GM11168 (cell line): Measurements from ENCODE around the gene FAM47C.
"Not testable (repeated sequence)": the region's sequence is repeated elsewhere in the genome, so short reads cannot be mapped to it uniquely, and the experiment has no call there.

Experiments
- in situ Hi-C: fragments of 300-500 bp; cut with MboI; formaldehyde crosslinking; loops from one replicate; pipeline ENCODE4 v1.12.0; 2022; ENCODE audit warnings: low sequenced_read_pairs; ENCODE audit not compliant: unreplicated experiment

The FAM47C gene

DNA sequence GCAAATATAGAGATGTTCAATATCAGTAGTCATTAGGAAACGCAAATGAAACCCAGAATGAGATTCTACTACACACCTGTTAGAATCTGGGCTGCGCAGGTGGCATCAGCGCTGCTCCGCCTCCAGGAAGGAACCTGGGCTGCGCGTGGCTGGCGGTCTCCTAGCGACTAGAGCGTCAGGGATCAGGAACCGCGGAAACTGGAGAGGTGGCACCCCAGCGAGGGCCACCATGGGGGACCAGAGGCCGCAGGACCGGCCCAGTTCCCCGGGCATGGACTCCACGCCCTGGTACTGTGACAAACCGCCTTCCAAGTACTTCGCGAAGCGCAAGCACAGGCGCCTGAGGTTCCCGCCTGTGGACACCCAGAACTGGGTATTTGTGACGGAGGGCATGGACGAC is at the start of gene FAM47C:
Gene FAM47C, plus strand, starts transcription at position 185 of the 400 bp plus-strand sequence. Its CDS starts 45 bp downstream, at position 230.
- in situ Hi-C loops = not testable (repeated sequence)

DNA sequence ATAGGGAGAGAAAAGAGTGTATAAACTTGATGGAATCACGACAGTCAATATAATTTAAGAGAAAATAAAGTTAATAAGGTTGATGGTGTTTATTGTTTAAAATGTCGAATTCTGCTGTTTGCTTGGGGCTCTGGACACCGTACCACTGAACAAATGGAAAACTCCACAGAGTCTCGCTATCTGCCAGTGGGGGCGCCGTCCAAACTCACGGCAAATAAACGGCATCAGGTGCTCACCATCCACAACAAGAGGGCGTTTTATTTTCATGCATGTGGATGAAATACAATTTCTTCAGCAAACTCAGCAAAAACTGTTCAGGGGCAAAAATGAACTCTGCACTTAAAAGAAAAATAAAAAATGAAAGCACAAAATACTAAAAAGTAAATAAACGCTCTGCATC is 46.6 kb upstream of the FAM47C start:
- in situ Hi-C loops = no loop called here

DNA sequence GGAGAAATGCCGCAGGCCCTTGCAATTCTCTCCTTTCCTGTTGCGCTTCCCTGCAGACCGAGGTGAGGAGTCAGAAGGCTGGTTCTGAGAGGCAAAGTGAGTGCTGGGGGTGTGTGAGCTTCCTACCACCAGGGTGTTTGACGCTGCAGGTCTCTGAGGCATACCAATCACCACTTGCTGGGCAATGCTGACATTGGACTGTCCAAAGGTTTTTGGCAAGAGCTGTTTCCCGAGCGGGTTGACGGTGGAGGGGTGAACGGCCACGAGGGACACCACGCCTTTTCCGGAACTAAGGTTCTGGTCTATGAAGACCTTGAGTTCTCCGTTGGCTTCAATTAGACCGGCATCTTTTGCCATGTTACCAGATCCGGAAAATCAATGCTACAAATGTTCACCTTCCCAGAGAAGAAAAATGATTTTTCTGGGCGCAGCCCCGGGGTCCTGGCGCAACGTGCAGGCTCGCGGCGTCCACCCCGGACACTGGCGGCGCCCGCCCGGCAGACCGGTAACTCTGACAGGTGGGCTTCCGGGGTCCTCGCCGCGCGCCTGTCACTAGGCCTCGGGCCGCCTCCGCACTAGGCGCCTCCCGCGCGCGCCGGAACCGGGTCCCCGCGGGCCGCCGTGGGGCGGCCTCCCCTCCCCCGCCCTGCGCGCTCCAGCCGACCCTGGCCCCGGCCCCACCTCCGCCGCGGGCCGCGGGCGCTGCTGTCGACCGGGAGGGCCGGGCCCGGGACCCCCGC is 44.9 kb upstream of the FAM47C start:
- in situ Hi-C loops = no loop called here

DNA sequence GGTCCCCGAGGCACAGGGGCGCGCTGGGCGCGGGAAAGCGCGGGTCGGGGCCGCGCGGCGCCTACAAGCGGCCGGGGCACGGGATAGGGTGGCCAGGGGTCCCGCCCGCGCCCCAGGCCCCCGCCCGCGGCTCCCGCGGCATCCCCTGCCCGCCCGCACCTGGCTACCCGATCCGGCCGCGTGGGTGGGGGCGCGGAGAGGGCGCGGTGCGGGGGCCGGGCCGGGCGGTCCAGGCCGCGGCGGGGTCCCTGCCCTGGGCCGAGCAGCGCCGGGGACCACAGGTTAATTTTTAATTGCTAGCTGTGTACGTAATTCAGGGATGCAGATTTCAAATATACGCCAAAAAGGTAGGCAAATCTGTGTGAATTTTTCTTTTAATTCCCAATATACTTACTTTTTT is 44.3 kb upstream of the FAM47C start:
- in situ Hi-C loops = no loop called here

DNA sequence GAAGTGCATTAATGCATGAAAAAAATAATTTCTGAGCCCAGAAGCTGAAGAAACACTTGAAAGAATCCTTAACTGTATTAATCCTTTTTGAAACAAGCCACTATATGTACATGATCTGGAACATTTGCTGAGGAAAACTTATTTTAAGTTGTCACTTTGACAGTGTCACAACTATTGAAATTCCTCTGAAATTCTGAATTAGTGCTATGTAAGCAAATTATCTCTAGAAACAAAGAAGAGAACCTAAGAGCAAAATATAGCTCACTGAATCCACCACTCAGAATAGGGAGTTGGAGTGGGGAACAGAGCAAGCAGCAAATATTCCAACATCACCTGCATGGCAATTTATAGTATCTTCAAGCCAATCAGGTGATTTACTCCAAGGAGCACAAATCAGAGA is 34.6 kb upstream of the FAM47C start:
- in situ Hi-C loops = no loop called here

DNA sequence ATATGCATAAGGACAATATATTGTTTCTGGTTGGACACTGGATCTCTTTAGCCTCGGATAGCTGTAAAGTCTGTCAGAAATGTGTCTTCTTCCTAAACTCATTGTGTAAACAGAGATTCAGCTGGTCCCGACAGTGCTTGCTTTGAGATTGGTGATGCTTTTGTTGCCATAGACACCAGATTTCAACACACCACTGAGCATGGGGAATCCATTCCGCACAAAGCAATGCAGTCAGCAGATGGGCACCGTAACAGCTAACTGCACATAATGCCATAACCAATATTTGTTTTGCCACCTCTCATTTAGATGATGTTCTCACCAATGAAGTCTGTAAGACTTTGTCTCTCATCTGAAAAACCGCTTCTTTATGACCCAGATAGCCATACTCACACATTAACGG is 33.3 kb upstream of the FAM47C start:
- in situ Hi-C loops = no loop called here

DNA sequence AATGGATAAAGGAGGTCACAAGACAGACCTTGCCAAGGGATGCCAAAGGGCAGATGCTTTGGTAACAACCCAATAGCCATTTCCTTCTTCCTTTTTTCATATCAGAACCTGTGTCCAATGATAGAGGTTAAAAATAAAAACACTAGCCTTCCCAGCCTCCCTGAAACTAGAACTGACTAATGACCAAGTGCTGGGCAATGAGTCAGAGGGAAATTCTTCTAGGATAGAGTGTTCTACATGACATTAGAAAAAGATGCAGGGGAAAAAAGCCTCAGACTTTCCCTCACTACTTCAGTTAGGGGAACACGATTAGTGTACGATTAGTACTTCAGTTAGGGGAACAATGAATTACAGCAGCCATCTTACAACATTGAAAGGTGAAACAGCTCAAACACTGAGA is 29.3 kb upstream of the FAM47C start:
- in situ Hi-C loops = no loop called here

DNA sequence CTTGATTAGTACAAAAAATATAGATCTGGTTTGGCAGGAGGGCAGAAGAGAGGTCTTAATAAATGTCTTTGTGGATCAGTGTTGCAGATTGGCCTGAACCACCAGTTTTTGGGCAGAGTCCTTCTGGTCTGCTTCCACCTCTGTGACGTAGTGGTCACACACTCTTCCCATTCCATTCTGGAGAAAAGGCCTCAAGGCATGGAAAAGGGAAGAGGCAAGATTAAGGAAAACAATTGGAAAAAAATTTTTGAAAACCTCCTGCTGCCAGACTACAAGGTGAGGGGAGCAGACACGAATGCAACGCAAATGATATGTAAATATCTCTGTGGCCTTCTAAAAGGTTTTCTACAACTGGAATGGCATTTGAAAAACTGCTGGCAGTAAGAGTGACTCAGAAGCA is 24.3 kb upstream of the FAM47C start:
- in situ Hi-C loops = no loop called here

DNA sequence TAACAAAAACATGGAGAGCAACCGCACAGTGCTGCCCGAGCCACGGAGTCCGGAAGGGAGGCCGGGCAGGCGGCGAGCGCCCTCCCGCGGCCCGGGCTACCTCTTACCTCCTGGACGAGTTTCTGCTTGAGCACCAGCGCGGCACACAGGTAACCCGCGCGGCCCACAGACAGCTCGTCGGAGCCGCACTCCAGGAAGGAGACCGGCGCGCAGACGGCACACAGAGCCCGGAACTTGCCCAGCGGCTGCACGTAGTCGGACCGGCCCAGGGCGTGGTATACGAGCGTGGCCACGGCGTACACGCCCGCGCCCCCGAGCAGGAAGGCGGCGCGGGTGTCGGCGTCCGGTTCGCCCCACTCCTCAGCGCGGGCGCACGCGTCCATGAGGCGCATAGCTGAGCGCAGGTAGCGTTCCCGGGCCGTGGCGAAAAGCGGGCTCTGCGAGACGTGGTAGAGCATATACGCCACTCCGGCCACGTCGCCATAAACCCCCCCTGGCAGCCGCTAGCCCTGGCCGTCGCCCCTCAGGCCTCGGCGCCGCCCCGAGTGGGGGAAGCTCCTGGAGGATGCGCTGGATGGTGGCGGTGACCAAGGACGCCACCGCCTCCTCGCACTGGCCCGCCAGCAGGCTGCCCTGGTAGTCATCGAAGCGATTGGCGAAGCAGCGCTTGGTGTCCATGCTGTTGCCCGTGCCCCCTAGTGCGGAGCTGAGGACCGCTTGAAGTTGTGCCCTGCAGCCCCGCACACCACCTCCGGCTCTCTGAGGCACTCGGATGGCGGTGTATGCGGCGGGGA is 22.6 kb upstream of the FAM47C start:
- in situ Hi-C loops = not testable (repeated sequence)

DNA sequence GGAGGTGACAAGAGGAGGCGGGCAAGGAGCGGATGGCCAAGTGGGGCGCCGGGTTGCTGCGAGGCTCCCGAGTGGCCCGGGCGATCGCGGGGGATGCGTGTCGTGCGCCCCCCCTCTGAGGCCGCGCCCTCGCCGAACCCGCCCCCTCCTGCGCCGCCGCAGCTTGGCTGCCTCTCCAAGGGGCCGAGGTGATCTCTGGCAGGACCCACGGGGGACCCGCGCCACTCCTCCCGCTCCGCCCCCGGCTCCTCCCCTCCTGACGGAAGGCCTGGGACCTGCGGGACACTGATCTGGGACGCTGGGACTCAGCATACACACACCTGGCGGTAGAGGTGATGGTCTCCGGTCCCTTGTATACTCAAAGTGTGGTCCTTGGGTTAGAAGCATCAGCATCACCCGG is 21.9 kb upstream of the FAM47C start:
- in situ Hi-C loops = no loop called here

DNA sequence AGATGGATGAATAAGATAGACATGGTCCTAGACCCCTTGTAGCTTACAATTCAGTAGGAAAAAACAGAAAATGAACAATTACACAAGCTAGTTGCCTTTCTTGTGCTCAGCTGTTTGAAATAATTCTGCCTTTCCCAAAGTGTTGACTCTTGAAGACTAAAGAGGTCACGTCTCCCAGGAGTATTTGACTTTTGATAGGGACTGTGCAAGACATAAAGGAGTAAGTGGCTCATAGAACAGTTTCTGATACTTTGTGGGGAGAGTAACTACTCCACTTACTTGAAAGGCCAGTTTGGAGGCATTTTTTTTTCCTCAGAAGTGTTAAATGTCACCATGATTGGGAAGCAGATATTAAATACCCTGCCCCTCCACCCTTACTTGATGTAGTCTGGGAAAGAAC is 21.0 kb upstream of the FAM47C start:
- in situ Hi-C loops = not testable (repeated sequence)

DNA sequence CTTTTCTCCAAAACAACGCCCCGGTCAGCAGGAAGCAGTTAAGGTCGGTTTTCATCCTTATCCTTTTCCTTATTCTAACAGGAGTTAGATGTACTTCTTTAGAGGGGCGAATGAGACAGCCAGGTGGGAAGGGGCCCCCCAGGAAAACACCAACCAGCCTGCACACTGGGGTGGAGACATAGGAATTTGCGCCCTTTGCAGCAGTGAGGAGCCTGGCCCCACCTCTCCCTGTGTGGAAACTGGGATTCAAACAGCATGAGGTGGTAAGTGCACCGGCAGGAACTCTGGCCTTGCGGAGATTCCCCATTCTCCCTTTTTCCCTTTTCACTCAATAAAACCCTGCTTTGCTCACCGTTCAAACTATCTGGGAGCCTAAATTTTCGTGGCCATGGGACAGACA is 8.0 kb upstream of the FAM47C start:
- in situ Hi-C loops = no loop called here

DNA sequence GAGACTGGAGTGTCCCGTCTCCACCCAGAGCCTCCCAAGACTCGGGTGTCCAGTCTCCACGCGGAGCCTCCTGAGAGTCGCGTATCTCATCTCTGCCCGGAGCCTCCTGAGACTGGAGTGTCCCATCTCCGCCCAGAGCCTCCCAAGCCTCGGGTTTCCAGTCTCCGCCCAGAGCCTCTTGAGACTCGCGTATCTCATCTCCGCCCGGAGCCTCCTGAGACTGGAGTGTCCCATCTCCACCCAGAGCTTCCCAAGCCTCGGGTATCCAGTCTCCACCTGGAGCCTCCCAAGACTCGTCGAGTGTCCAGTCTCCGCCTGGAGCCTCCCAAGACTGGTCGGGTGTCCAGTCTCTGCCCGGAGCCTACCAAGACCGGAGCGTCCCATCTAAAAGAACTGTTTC is 2.3 kb downstream of the FAM47C start:
- in situ Hi-C loops = no loop called here

DNA sequence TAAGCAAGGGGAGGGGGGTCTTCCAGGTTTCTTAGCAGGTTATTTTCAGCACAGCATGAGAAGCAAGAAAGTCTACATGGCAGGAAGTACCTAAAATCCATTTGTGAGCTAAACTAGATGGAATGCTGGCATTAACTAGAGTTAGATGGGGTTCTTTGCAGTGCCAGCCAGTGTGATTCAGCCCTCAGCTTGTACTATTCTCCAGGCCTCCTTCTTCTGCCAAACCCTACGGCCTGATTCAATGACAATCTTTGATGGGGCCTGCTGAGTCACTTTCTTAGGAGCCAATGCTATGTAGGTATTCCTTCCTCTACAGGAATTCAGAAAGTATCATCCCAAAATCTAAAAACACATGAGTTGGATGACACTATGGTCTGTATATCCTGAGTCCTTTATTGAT is 26.1 kb downstream of the FAM47C start:
- in situ Hi-C loops = loop anchor here (10.0 kb wide), 1 partner anchor 491 kb away; no protein-coding TSS in a partner anchor

DNA sequence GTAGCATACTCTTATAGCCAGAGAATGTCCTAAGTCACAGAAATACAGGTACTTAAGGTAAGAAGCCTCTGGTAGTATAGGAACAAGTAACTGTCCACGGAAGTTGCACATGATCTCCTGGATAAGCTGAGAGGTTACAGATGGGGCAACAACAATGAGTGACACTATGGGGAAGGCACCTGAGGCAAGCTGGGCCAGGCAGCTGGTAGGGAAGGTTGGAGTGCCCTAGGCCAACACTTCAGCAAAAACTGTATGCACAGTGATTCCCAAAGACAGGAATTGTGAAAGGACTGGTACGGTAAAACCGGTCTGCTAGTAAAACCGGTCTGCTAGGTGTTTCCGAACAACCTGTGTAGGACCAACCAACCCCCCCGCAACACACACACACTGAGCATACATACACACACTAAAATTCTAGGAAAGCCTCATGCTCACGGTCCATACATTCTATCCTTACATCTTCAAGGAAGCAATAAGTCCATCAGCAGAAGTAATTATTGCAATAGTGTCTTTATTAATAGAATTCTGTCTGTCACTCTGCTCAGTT is 28.6 kb downstream of the FAM47C start:
- in situ Hi-C loops = loop anchor here (10.0 kb wide), 1 partner anchor 488 kb away; no protein-coding TSS in a partner anchor

DNA sequence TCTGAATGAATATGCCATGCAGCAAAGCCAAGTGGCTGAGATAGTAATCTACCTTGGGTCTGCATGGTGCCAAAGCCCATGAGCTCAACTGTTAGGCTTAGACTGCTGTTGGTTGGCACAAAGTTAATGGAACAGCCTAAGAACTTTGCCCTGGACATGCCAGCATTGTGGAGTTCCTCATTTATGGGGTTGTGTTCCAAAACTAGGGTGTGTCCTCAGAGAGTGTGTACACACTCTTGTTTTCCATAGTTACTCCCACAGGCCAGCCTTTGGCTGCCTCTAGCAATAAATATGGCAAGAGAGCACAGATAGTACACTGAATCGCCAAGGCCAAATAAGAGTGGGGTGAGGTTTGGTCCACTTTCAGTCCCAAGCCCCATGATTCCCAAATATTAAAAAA is 30.6 kb downstream of the FAM47C start:
- in situ Hi-C loops = loop anchor here (10.0 kb wide), 1 partner anchor 486 kb away; no protein-coding TSS in a partner anchor

DNA sequence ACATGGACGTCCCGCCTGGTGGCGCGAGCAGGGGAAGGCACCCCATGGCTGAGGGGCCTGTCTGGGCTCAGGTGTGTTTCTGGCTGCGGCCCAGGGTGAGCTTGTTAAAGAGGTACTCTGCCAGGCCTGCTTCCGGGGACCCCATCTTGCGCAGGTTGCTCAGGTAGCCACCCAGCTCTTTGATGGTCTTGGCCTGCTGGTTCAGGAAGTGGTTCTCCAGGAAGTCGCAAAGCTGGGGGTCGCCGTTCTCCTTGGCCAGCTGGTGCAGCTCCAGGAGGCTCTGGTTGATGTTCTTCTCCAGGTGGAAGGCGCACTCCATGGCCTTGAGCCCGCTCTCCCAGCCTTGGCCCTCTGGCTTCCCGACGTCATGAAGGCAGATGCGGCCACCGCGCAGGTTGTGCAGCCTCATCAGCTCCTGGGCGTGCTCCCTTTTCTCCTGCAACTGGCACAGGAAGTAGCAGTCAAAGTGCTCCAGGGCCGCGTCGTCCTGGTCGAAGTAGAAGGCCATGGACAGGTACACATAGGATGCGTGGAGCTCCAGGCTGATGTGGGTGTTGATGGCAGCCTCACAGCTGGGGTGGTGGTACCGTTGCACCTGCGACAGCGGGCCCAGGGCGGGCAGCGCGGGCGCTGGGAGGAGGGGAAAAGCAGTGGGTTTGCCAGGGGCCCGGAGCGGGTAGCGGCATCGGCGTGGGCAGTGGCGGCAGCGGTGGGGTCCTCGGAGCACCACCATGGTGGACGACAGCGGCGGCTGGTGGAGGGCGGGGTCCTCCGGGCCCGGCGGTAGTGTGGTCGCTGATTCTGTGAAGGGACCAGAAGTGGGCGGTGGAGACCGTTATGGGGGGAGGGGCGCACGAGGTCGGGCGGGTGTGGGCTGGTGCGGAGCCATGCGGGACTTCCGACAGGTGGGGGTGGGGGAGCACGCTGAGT is 35.1 kb downstream of the FAM47C start:
- in situ Hi-C loops = not testable (repeated sequence)

DNA sequence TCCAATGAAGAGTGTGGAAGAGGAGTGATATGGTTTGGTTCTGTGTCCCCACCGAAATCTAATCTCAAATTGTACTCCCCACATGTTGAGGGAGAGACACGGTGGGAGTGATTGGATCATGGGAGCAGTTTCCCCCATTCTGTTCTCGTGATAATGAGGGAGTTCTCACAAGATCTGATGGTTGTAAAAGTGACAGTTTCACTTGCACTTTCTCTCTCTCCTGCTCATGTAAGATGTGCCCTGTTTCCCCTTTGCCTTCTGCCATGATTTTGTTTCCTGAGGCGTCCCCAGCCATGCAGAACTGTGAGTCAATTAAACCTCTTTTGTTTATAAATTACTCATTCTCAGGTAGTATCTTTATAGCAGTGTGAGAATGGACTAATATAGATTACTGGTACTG is 39.6 kb downstream of the FAM47C start:
- in situ Hi-C loops = no loop called here

DNA sequence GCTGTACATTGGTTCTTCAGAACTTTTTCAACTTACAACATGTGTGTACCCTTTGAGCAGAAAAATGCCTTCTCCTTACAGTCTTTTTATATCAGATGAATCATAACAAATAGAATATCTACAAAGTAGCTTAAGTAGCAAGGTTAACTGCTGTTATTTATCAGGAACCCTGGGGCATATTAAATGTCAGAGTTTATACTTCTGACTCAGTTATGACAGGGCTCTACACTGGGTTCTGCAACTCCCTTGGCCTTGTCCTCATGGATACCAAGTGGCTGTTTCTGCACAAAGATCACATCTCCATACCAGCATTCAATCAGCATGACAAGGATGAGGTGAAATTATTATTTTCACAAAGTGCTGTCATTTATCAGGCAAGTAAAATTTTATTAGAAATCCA is 49.4 kb downstream of the FAM47C start:
- in situ Hi-C loops = not testable (repeated sequence)

DNA sequence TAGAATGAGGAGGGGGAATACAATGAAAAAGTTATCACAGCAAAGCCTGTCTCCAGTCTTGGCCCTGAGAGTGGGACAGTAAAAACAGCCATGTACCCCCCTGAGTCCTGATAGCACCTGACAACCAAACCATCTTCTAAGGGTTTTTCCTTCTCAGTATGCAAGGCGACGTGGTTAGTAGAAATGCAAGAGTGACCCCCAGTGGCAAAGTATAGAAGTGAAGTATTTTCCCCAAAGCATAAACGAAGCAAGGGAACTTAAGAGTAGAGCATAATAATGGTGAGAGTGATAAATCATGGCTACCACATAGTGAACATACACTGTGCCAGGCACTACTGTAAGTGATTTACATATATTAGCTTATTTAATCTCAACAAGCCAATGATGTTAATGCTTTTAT is 52.8 kb downstream of the FAM47C start:
- in situ Hi-C loops = no loop called here
